Karpas-422 (cell line): ENCODE measurements around the gene SPDYC. TPM values are rescaled to one million over a fixed set of nuclear protein-coding genes. Genes with fewer than 3 reads are reported as not detected.

Experiments
- DNase-seq: peaks from one replicate; pipeline ENCODE4 v3.0.0-alpha.2; 2015
- H2AFZ ChIP-seq: fragments of 200-600 bp; sonication (generic); 2 replicates; pipeline ENCODE4 v1.6.1; 2014; ENCODE audit warnings: antibody characterized with exemption, low read length, mixed read lengths
- H3K27ac ChIP-seq: fragments of 200-600 bp; sonication (generic); 2 replicates; pipeline ENCODE4 v1.5.1; 2014; ENCODE audit warnings: mild to moderate bottlenecking, low read length, moderate library complexity
- H3K27me3 ChIP-seq: fragments of 200-600 bp; sonication (generic); 2 replicates; pipeline ENCODE4 v1.6.1; 2014; ENCODE audit warnings: low read length, mixed read lengths
- H3K36me3 ChIP-seq: fragments of 200-600 bp; sonication (generic); 2 replicates; pipeline ENCODE4 v1.6.1; 2014; ENCODE audit warnings: low read length, mixed read lengths; ENCODE audit not compliant: insufficient read depth
- H3K4me1 ChIP-seq: fragments of 200-600 bp; sonication (generic); 2 replicates; pipeline ENCODE4 v1.6.1; 2014; ENCODE audit warnings: mild to moderate bottlenecking, low read length, mixed read lengths
- H3K4me2 ChIP-seq: fragments of 200-600 bp; sonication (generic); 2 replicates; pipeline ENCODE4 v1.6.1; 2014; ENCODE audit warnings: low read length, low read depth, mild to moderate bottlenecking; ENCODE audit not compliant: poor library complexity, severe bottlenecking
- H3K4me3 ChIP-seq: fragments of 200-600 bp; sonication (generic); 2 replicates; pipeline ENCODE4 v1.5.1; 2014; ENCODE audit warnings: mild to moderate bottlenecking, antibody characterized with exemption, low read length, mixed read lengths
- H3K79me2 ChIP-seq: fragments of 200-600 bp; sonication (generic); 2 replicates; pipeline ENCODE4 v1.6.1; 2014; ENCODE audit warnings: mild to moderate bottlenecking, low read length, mixed read lengths
- H3K9ac ChIP-seq: fragments of 200-600 bp; sonication (generic); 2 replicates; pipeline ENCODE4 v1.6.0; 2014; ENCODE audit warnings: low read length
- H3K9me2 ChIP-seq: fragments of 200-600 bp; sonication (generic), shearing (Covaris generic); replicated peaks from 2 replicates; pipeline ENCODE4 v1.6.0; 2014; ENCODE audit warnings: mild to moderate bottlenecking, low read length, moderate library complexity; ENCODE audit not compliant: insufficient read depth
- H3K9me3 ChIP-seq: fragments of 300-700, 200-600 bp; sonication (generic); 2 replicates; pipeline ENCODE4 v1.6.1; 2014; ENCODE audit warnings: low read length, mixed read lengths
- H4K20me1 ChIP-seq: fragments of 200-600 bp; sonication (generic); 2 replicates; pipeline ENCODE4 v1.6.1; 2014; ENCODE audit warnings: mild to moderate bottlenecking, antibody characterized with exemption, low read length, low read depth; ENCODE audit not compliant: insufficient read depth
- total RNA-seq: library from RNA; depleted of rRNA; stranded (reverse); fragments of >200 nt; shearing (Covaris generic); gene quantifications from 2 replicates; pipeline ENCODE4 v1.2.3, GENCODE V29; 2014; ENCODE audit warnings: low replicate concordance; rRNA removed

Gene SPDYC
- not detected in 2 replicates for total RNA-seq

GRCh38 chr11:65170058-65170534 lies at the start of gene SPDYC:
Gene SPDYC, plus strand, starts transcription at chr11:65170233. Its CDS starts 1,125 bp downstream, at chr11:65171358.
- no peak within 1 kb of the TSS for H3K9ac ChIP-seq

GRCh38 chr11:65120831-65121230 lies 49.2 kb upstream of the SPDYC start:
- Histone ChIP-seq H3K4me1 (peaks cover 59% of the 10 kb centered on the region), H2AFZ (no peak overlapping the region), H3K9ac (peak overlapping the region; percentile 98), H3K9me2 (no peaks in the 10 kb centered on the region), H3K9me3 (no peaks in the 10 kb centered on the region), H3K27me3 (no peaks in the 10 kb centered on the region), H3K4me2 (peak overlapping the region; percentile 97), H3K79me2 (peaks cover 41% of the 10 kb centered on the region), H3K4me3 (peak overlapping the region; percentile 90), H4K20me1 (no peaks in the 10 kb centered on the region), H3K27ac (peak overlapping the region; percentile 95), H3K36me3 (peaks cover 24% of the 10 kb centered on the region; the same call in 1 of the 2 replicates)
- DNase-seq = no peak

More at GRCh38 chr11:65170058-65170534, at the start of gene SPDYC:
- Histone ChIP-seq H3K9me3 (no peaks in the 10 kb centered on the region), H3K27me3 (no peaks in the 10 kb centered on the region), H3K79me2 (no peaks in the 10 kb centered on the region), H4K20me1 (no peaks in the 10 kb centered on the region), H3K4me2 (no peak within 1 kb of the TSS), H3K4me1 (no peaks in the 10 kb centered on the region), H3K27ac (no peak within 1 kb of the TSS), H2AFZ (peak within 1 kb of the TSS; percentile 85), H3K4me3 (no peak within 1 kb of the TSS), H3K9me2 (no peaks in the 10 kb centered on the region), H3K36me3 (no peaks in the 10 kb centered on the region)
- no peak for DNase-seq

GRCh38 chr11:65121447-65121864 lies 48.6 kb upstream of the SPDYC start:
- H3K9me2 ChIP-seq = no peaks in the 10 kb centered on the region
- H3K9ac ChIP-seq = peak overlapping the region; percentile 98
- H3K36me3 ChIP-seq = peaks cover 23% of the 10 kb centered on the region; the same call in 1 of the 2 replicates
- peak; percentile 63 for DNase-seq
- no peak overlapping the region for H2AFZ ChIP-seq
- H3K4me3 ChIP-seq = peak overlapping the region; percentile 90
- H4K20me1 ChIP-seq = no peaks in the 10 kb centered on the region
- peaks cover 35% of the 10 kb centered on the region for H3K79me2 ChIP-seq
- H3K9me3 ChIP-seq = no peaks in the 10 kb centered on the region
- peaks cover 53% of the 10 kb centered on the region for H3K4me1 ChIP-seq
- peak overlapping the region; percentile 97 for H3K4me2 ChIP-seq
- peak overlapping the region; percentile 95 for H3K27ac ChIP-seq
- no peaks in the 10 kb centered on the region for H3K27me3 ChIP-seq

- DNase-seq = peak; percentile 100
- Histone ChIP-seq H3K27ac (peak within 1 kb of the TSS; percentile 95), H3K27me3 (no peaks in the 10 kb centered on the region), H3K4me2 (peak within 1 kb of the TSS; percentile 97), H3K36me3 (peaks cover 23% of the 10 kb centered on the region; the same call in 1 of the 2 replicates), H2AFZ (no peak within 1 kb of the TSS), H4K20me1 (no peaks in the 10 kb centered on the region), H3K9me3 (no peaks in the 10 kb centered on the region), H3K9me2 (no peaks in the 10 kb centered on the region), H3K4me3 (peak within 1 kb of the TSS; percentile 90), H3K9ac (peak within 1 kb of the TSS; percentile 98), H3K4me1 (peaks cover 47% of the 10 kb centered on the region), H3K79me2 (peaks cover 31% of the 10 kb centered on the region)
Measured at GRCh38 chr11:65121865-65122696, 48.0 kb upstream of the SPDYC start, which contains the start of the genes FAU and MRPL49. Gene FAU, minus strand, starts transcription at chr11:65122134. Its CDS starts 321 bp downstream, at chr11:65121813. Gene MRPL49, plus strand, starts transcription at chr11:65122321. Its CDS starts 26 bp downstream, at chr11:65122347.

- Histone ChIP-seq H3K9me3 (no peaks in the 10 kb centered on the region), H3K27me3 (no peaks in the 10 kb centered on the region), H3K4me3 (no peak overlapping the region), H2AFZ (no peak overlapping the region), H3K9me2 (no peaks in the 10 kb centered on the region), H3K79me2 (peaks cover 31% of the 10 kb centered on the region), H3K27ac (peak overlapping the region; percentile 44), H4K20me1 (peaks cover 9% of the 10 kb centered on the region; the same call in 1 of the 2 replicates), H3K4me1 (peaks cover 54% of the 10 kb centered on the region), H3K4me2 (no peak overlapping the region), H3K9ac (no peak overlapping the region), H3K36me3 (peaks cover 39% of the 10 kb centered on the region)
- no peak for DNase-seq
Measured at GRCh38 chr11:65124480-65125196, 45.4 kb upstream of the SPDYC start.

- Histone ChIP-seq H3K9me3 (no peaks in the 10 kb centered on the region), H3K9ac (no peak overlapping the region), H3K79me2 (peaks cover 25% of the 10 kb centered on the region), H2AFZ (no peak overlapping the region), H3K9me2 (no peaks in the 10 kb centered on the region), H3K36me3 (peaks cover 39% of the 10 kb centered on the region), H3K27ac (peak overlapping the region; percentile 100), H3K27me3 (no peaks in the 10 kb centered on the region), H4K20me1 (peaks cover 17% of the 10 kb centered on the region; the same call in 1 of the 2 replicates), H3K4me1 (peaks cover 54% of the 10 kb centered on the region), H3K4me3 (no peak overlapping the region), H3K4me2 (no peak overlapping the region)
- no peak for DNase-seq
Measured at GRCh38 chr11:65125197-65126056, 44.6 kb upstream of the SPDYC start.

GRCh38 chr11:65126624-65127274 lies 43.3 kb upstream of the SPDYC start:
- Histone ChIP-seq H3K4me1 (peaks cover 59% of the 10 kb centered on the region), H3K4me2 (no peak overlapping the region), H4K20me1 (peaks cover 26% of the 10 kb centered on the region; the same call in 1 of the 2 replicates), H3K9me3 (no peaks in the 10 kb centered on the region), H3K9me2 (no peaks in the 10 kb centered on the region), H3K4me3 (no peak overlapping the region), H3K27ac (peak overlapping the region; percentile 100), H3K36me3 (peaks cover 41% of the 10 kb centered on the region), H2AFZ (no peak overlapping the region), H3K79me2 (peaks cover 21% of the 10 kb centered on the region), H3K9ac (no peak overlapping the region), H3K27me3 (no peaks in the 10 kb centered on the region)
- DNase-seq = no peak
